ENCODE measurements around the gene KLHL42. TPM values are rescaled to one million over a fixed set of nuclear protein-coding genes. Genes with fewer than 3 reads are reported as not detected.
A peak's percentile ranks its signal among the peaks of the same experiment; 100 is the strongest.

Gene KLHL42
- total RNA-seq, 1 donor from 2014 or later = 48.8 TPM

- Mint-ChIP-seq H3K4me1 (ENCODE audit: low read depth) (peaks cover 23% of the 10 kb centered on the region), H3K27me3 (no peaks in the 10 kb centered on the region), H3K4me3 (ENCODE audit: low read depth) (peak overlapping the region; percentile 80), H3K9me3 (ENCODE audit: low read depth) (no peaks in the 10 kb centered on the region), H3K27ac (peak overlapping the region; percentile 94), H3K36me3 (ENCODE audit: insufficient read depth) (peaks cover 24% of the 10 kb centered on the region)
- no peak for DNase-seq (ENCODE audit: low spot score, unreplicated experiment)
- TF ChIP-seq CTCF (IDR thresholded peaks at IDR 0.05; ENCODE audit: unreplicated experiment) = no peak
Observed at GRCh38 chr12:27781680-27782079, 1.6 kb downstream of the KLHL42 start.

GRCh38 chr12:27782481-27782880 is 2.4 kb downstream of the KLHL42 start:
- TF ChIP-seq CTCF (IDR thresholded peaks at IDR 0.05; ENCODE audit: unreplicated experiment) = no peak
- H3K36me3 Mint-ChIP-seq (ENCODE audit: insufficient read depth) = peaks cover 24% of the 10 kb centered on the region
- no peak overlapping the region for H3K27ac Mint-ChIP-seq
- no peaks in the 10 kb centered on the region for H3K27me3 Mint-ChIP-seq
- peak overlapping the region; percentile 58 for H3K4me3 Mint-ChIP-seq (ENCODE audit: low read depth)
- H3K4me1 Mint-ChIP-seq (ENCODE audit: low read depth) = peaks cover 23% of the 10 kb centered on the region
- H3K9me3 Mint-ChIP-seq (ENCODE audit: low read depth) = no peaks in the 10 kb centered on the region
- DNase-seq (ENCODE audit: low spot score, unreplicated experiment) = no peak

GRCh38 chr12:27785882-27786570 is 6.0 kb downstream of the KLHL42 start:
- Mint-ChIP-seq H3K36me3 (ENCODE audit: insufficient read depth) (peaks cover 27% of the 10 kb centered on the region), H3K27ac (no peak overlapping the region)

GRCh38 chr12:27787559-27787958 is 7.5 kb downstream of the KLHL42 start:
- peaks cover 8% of the 10 kb centered on the region for H3K4me1 Mint-ChIP-seq (ENCODE audit: low read depth)
- no peaks in the 10 kb centered on the region for H3K9me3 Mint-ChIP-seq (ENCODE audit: low read depth)
- TF ChIP-seq CTCF (IDR thresholded peaks at IDR 0.05; ENCODE audit: unreplicated experiment) = no peak
- H3K36me3 Mint-ChIP-seq (ENCODE audit: insufficient read depth) = peaks cover 31% of the 10 kb centered on the region
- H3K4me3 Mint-ChIP-seq (ENCODE audit: low read depth) = no peak overlapping the region
- H3K27ac Mint-ChIP-seq = no peak overlapping the region
- no peaks in the 10 kb centered on the region for H3K27me3 Mint-ChIP-seq
- DNase-seq (ENCODE audit: low spot score, unreplicated experiment) = no peak

More at GRCh38 chr12:27785882-27786570, 6.0 kb downstream of the KLHL42 start:
- Mint-ChIP-seq H3K9me3 (ENCODE audit: low read depth) (no peaks in the 10 kb centered on the region), H3K4me1 (ENCODE audit: low read depth) (peaks cover 19% of the 10 kb centered on the region), H3K4me3 (ENCODE audit: low read depth) (no peak overlapping the region), H3K27me3 (no peaks in the 10 kb centered on the region)
- no peak for DNase-seq (ENCODE audit: low spot score, unreplicated experiment)
- TF ChIP-seq CTCF (IDR thresholded peaks at IDR 0.05; ENCODE audit: unreplicated experiment) = no peak

- TF ChIP-seq CTCF (IDR thresholded peaks at IDR 0.05; ENCODE audit: unreplicated experiment) = no peak
- Mint-ChIP-seq H3K4me3 (ENCODE audit: low read depth) (no peak overlapping the region), H3K36me3 (ENCODE audit: insufficient read depth) (peaks cover 24% of the 10 kb centered on the region), H3K27me3 (no peaks in the 10 kb centered on the region), H3K27ac (no peak overlapping the region), H3K9me3 (ENCODE audit: low read depth) (no peaks in the 10 kb centered on the region), H3K4me1 (ENCODE audit: low read depth) (peaks cover 10% of the 10 kb centered on the region)
- no peak for DNase-seq (ENCODE audit: low spot score, unreplicated experiment)
Observed at GRCh38 chr12:27790179-27790578, 10.1 kb downstream of the KLHL42 start.
